CD4-positive, alpha-beta T cell (primary cell): ENCODE measurements around the gene PAPSS1. TPM values are rescaled to one million over a fixed set of nuclear protein-coding genes. Genes with fewer than 3 reads are reported as not detected.

Experiments
- ATAC-seq: fragments of 200-7000 bp; cut with Tn5 transposase; one replicate; pipeline ENCODE4 v1.10.0; 2022; ENCODE audit warnings: mild to moderate bottlenecking; ENCODE audit not compliant: poor library complexity
- CTCF ChIA-PET: fragments of 350-600 bp; sonication (Branson Sonifier 250); formaldehyde crosslinking; loops from one replicate; lab custom pipeline; 2021; ENCODE audit warnings: antibody characterized with exemption, inconsistent platforms; lab: Charles Lee
- POLR2A ChIA-PET: fragments of 350-600 bp; sonication (Branson Sonifier 250); formaldehyde crosslinking; loops from one replicate; lab custom pipeline; 2021; ENCODE audit warnings: antibody characterized with exemption, inconsistent platforms; lab: Charles Lee
- DNase-seq, 14 experiments: peaks; one replicate each; pipeline ENCODE4 v3.0.0-alpha.2; 2013 to 2020; ENCODE audit warnings: mixed read lengths in 2 of 14
- H3K27ac ChIP-seq, 2 donors: one replicate each; pipeline versions ENCODE4 v1.5.1 to v1.7.0; 2013; ENCODE audit warnings: low read length in 2 of 2, low read depth in 1 of 2, mild to moderate bottlenecking in 1 of 2
- H3K27me3 ChIP-seq, 2 experiments: 1 replicate in 1 of 2; 2 replicates in 1 of 2; pipeline versions ENCODE4 v1.6.1 to v1.7.0; 2013; ENCODE audit warnings: low read length in 2 of 2, control low read depth in 1 of 2, mild to moderate bottlenecking in 1 of 2, moderate library complexity in 1 of 2; ENCODE audit not compliant: insufficient read depth in 2 of 2, control insufficient read depth in 1 of 2
- H3K36me3 ChIP-seq: one replicate; pipeline ENCODE4 v1.6.1; 2013; ENCODE audit warnings: low read length, control low read depth; ENCODE audit not compliant: insufficient read depth
- H3K4me1 ChIP-seq: one replicate; pipeline ENCODE4 v1.6.1; 2013; ENCODE audit warnings: low read length, control low read depth; ENCODE audit not compliant: insufficient read depth
- H3K4me3 ChIP-seq: one replicate; pipeline ENCODE4 v1.5.1; 2013; ENCODE audit warnings: mild to moderate bottlenecking, low read length, moderate library complexity
- H3K9me3 ChIP-seq, 2 experiments: 1 replicate in 1 of 2; 2 replicates in 1 of 2; pipeline versions ENCODE4 v1.6.1 to v1.7.0; 2013; ENCODE audit warnings: low read length in 2 of 2, mild to moderate bottlenecking in 2 of 2, control low read depth in 1 of 2, moderate library complexity in 1 of 2; ENCODE audit not compliant: control insufficient read depth in 1 of 2, insufficient read depth in 1 of 2
- H3K27ac Mint-ChIP-seq: one replicate; pipeline ENCODE4 v1.8.0; 2020; ENCODE audit warnings: mixed read lengths
- H3K27me3 Mint-ChIP-seq: one replicate; pipeline ENCODE4 v1.8.0; 2021; ENCODE audit warnings: mixed read lengths
- H3K36me3 Mint-ChIP-seq: one replicate; pipeline ENCODE4 v1.8.0; 2021; ENCODE audit warnings: low read depth, mixed read lengths
- H3K4me1 Mint-ChIP-seq: one replicate; pipeline ENCODE4 v1.8.0; 2021; ENCODE audit warnings: low read depth, mixed read lengths
- H3K4me3 Mint-ChIP-seq: one replicate; pipeline ENCODE4 v1.8.0; 2020; ENCODE audit warnings: mild to moderate bottlenecking, mixed read lengths
- H3K9me3 Mint-ChIP-seq: one replicate; pipeline ENCODE4 v1.8.0; 2020; ENCODE audit warnings: mixed read lengths
- CTCF ChIP-seq: fragments of 200-600 bp; IDR thresholded peaks from one replicate; pipeline ENCODE4 v1.8.0; 2022; ENCODE audit warnings: antibody characterized with exemption, mild to moderate bottlenecking
- intact Hi-C, 2 experiments: fragments of 100-400 bp; cut with DNase I in 1 of 2; cut with micrococcal nuclease in 1 of 2; formaldehyde crosslinking; loops; one replicate each; pipeline versions ENCODE4 v1.15.1 to v1.9.0; 2023 to 2025; cut with DNase I, micrococcal nuclease
- total RNA-seq, 174 experiments: library from RNA in 2 of 174; stranded (reverse) in 2 of 174; gene quantifications; one replicate each; pipeline ENCODE4 v1.2.3 and lab custom pipeline; 2021 to 2026

Gene PAPSS1
- total RNA-seq, 2 experiments from 2014 or later = 5.6 to 6.6 TPM

GRCh38 chr4:107629318-107629717 lies 90.7 kb downstream of the PAPSS1 start:
- no peak for ATAC-seq
- Mint-ChIP-seq H3K27me3 (no peaks in the 10 kb centered on the region), H3K4me1 (no peaks in the 10 kb centered on the region), H3K27ac (no peak overlapping the region), H3K36me3 (peaks cover 65% of the 10 kb centered on the region), H3K9me3 (no peaks in the 10 kb centered on the region), H3K4me3 (no peak overlapping the region)
- H3K27me3 ChIP-seq = no peaks in the 10 kb centered on the region
- H3K4me3 ChIP-seq = no peak overlapping the region
- intact Hi-C loops = no loop called here
- no peak overlapping the region for H3K27ac ChIP-seq
- ChIA-PET POLR2A (no interaction called here), CTCF (no interaction called here)
- TF ChIP-seq CTCF = no peak
- peaks cover 6% of the 10 kb centered on the region for H3K36me3 ChIP-seq
- DNase-seq = no peak
- H3K9me3 ChIP-seq = no peaks in the 10 kb centered on the region
- no peaks in the 10 kb centered on the region for H3K4me1 ChIP-seq

DNA sequence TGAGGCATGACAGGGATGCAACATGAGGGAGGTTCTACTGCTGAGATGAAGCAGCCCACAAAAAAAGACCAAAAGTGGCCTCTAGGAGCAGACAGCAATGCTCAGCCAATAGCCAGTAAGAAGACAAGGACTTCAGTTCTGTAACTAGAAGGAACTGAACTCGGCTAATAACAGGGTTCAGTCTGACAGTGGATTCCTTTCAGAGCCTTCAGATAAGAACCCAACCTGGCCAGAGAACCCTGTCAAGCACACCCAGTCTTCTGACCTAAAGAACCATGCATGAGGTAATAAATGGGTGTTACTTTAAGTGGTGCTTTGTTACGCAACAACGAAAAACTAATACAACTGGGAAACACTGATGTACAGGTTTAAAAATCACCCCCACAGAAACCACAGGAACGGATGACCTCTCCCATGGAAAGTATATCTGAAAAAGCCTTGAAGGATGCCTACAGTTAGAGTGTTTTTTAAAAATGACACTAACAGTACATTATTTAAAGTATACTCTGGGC lies 94.6 kb downstream of the PAPSS1 start:
- Mint-ChIP-seq H3K27ac (no peak overlapping the region), H3K27me3 (no peaks in the 10 kb centered on the region), H3K36me3 (peaks cover 83% of the 10 kb centered on the region), H3K9me3 (peaks cover 8% of the 10 kb centered on the region), H3K4me1 (no peaks in the 10 kb centered on the region), H3K4me3 (no peak overlapping the region)
- peaks cover 0 to 4% of the 10 kb centered on the region in 2 experiments for H3K9me3 ChIP-seq
- H3K4me1 ChIP-seq = no peaks in the 10 kb centered on the region
- H3K27me3 ChIP-seq = no peaks in the 10 kb centered on the region
- H3K4me3 ChIP-seq = no peak overlapping the region
- no peak overlapping the region for H3K27ac ChIP-seq
- no peak for TF ChIP-seq CTCF
- ChIA-PET POLR2A (no interaction called here), CTCF (interaction anchor here (0.5 kb wide), 1 partner anchor 1876 kb away, joined by 3 read pairs; no protein-coding TSS in a partner anchor)
- intact Hi-C loops = no loop called here
- ATAC-seq (no peak), DNase-seq (no peak)
- no peaks in the 10 kb centered on the region for H3K36me3 ChIP-seq

DNA sequence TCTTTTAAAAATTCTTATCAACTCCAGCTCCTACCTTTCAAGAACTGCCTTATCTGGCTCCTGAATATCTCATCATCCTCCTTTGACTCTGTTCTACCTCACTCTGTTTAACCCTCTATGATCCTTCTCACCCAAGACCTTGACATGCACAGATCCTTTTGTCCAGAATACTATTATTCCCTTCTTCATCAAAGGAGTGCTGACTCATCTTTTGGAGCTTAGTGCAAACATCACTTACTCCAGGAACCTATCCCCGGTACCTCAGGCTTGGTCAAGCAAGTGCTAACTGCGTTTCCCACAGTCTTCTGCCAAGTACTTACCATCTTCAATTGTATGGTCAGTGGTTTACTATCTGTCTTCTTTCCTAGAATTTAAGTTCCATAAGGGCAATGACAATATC lies 96.0 kb downstream of the PAPSS1 start:
- no peak overlapping the region for H3K4me3 Mint-ChIP-seq
- CTCF ChIA-PET = no interaction called here
- no peaks in the 10 kb centered on the region for H3K36me3 ChIP-seq

More for the DNA sequence above, 96.0 kb downstream of the PAPSS1 start:
- DNase-seq = no peak
- H3K4me1 Mint-ChIP-seq = no peaks in the 10 kb centered on the region
- intact Hi-C loops = no loop called here
- POLR2A ChIA-PET = interaction anchor here (0.6 kb wide), 1 partner anchor 1683 kb away, joined by 3 read pairs; no protein-coding TSS in a partner anchor
- no peak overlapping the region for H3K27ac ChIP-seq
- H3K4me1 ChIP-seq = no peaks in the 10 kb centered on the region
- H3K27me3 Mint-ChIP-seq = no peaks in the 10 kb centered on the region
- no peak for TF ChIP-seq CTCF
- peaks cover 0 to 4% of the 10 kb centered on the region in 2 experiments for H3K9me3 ChIP-seq
- H3K27me3 ChIP-seq = no peaks in the 10 kb centered on the region
- H3K36me3 Mint-ChIP-seq = peaks cover 74% of the 10 kb centered on the region
- peaks cover 8% of the 10 kb centered on the region for H3K9me3 Mint-ChIP-seq
- no peak overlapping the region for H3K27ac Mint-ChIP-seq
- H3K4me3 ChIP-seq = no peak overlapping the region
- no peak for ATAC-seq
